CD1c-positive myeloid dendritic cell (primary cell): ENCODE results near the gene KCNK4.
A peak's percentile ranks its signal among the peaks of the same experiment; 100 is the strongest.

ENCODE experiments used
- DNase-seq: peaks from one replicate; pipeline ENCODE4 v3.0.0-alpha.2; 2016; ENCODE audit errors: extremely low spot score

Gene KCNK4

GRCh38 chr11:64253481-64253880 is 37.6 kb upstream of the KCNK4 start:
- no peak for DNase-seq

DNA sequence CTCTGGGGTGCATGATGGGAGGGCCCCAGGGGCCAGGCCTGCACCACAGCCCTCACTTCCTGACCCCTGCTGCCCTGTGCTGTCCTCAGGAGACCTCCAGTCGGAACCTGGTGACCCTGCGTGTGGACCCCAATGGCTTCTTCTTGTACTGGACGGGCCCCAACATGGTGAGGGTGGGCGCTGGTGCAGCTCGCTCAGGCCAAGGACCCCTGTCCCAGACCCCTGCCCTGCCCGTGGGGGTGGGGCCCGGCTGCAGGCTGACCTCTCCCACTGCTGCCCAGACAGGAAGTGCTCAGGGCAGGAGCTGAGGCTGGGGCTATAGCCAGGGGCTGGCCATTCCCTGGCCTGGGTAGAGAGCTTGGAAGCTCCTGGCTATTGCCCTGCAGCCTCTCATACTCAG is 36.8 kb upstream of the KCNK4 start:
- DNase-seq: no peak

DNA sequence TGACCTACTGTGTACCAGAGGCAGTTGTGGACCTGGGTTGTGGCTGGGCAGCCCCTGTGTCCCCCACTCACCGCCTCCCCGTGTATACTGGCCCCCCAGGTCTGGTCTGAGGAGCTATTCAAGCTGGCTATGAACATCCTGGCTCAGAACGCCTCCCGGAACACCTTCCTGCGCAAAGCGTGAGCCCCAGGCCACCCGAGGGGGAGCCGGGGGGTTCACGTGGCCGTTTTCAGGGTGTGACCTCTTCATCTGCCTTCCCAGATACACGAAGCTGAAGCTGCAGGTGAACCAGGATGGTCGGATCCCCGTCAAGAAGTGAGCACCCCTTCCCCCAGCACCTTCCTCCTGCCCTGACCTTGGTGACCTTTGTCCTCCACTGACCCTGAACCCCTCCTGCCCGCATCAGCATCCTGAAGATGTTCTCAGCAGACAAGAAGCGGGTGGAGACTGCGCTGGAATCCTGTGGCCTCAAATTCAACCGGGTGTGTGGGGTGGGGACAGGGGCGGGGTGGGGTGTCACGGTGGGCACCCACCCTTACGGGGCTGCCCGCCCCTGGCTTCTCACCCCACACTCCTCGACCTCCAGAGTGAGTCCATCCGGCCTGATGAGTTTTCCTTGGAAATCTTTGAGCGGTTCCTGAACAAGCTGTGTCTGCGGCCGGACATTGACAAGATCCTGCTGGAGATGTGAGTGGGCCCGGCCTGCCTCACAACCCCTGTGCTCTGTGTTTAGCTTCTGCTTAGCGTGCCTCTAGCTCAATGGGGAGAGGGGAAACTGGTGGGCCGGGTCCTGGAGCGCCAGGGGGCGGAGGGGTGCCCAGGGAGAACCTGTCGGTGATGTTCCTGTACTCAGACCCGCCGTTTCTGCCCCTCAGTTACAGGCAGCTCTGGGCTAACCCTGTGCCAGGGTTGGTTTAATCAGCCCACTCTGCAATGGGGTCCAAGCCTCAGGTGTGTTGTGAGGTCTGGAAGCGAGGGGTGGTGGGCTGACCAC is 35.7 kb upstream of the KCNK4 start:
- no peak for DNase-seq

- DNase-seq: no peak
Measured at GRCh38 chr11:64256300-64256699, 34.8 kb upstream of the KCNK4 start.

- DNase-seq: no peak
Measured at GRCh38 chr11:64258356-64258755, 32.7 kb upstream of the KCNK4 start.

GRCh38 chr11:64258946-64259532 is 32.1 kb upstream of the KCNK4 start:
- DNase-seq: no peak

DNA sequence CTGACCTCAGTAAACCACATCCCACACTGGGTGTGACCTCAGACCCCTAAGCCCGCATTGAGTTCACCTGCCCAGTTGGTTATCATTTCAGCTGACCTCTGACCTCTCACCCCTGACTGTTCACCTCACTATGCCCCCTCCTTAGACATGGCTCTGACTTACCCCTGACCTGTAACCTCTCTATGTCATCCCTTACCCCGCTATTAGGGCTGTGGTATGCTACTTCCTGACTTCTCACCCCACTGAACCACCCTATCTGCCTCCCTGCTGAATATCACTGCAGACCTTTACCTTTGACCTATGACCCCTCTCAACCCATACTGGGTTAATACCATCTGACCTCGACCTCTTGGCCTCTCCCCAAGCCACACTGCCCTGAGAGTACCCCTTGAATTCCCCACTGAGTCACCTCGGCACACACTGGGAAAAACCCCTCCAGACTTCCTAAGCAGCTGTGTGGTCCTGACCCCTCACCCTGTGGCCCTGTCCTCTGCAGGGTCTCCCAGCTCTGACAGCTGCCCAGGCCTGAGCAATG is 31.5 kb upstream of the KCNK4 start:
- DNase-seq: no peak

DNA sequence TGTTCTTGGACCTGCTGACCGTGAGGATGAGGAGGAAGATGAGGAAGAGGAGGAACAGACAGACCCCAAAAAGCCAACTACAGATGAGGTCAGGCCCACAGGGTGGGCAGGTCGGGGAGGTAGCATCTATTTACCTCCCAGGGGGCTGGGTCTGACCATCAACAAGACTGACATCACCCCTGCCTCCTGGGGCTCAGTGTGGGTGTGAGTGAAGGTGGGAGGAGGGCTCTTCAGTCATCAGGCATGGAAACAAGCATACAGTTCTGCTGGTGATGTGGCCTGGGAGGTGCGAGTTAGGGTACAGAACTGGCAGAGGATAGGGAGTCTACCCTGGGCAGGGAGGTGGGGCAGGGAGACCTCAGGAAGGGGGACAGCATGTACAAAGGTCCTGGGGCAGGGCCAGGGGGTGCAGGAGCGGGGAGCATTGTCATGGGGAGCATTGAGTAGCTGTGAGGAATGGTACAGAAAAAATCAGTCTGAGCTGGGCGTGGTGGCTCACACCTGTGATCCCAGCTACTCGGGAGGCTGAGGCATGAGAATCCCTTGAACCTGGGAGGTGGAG is 30.9 kb upstream of the KCNK4 start:
- DNase-seq: no peak

GRCh38 chr11:64261556-64262080 is 29.5 kb upstream of the KCNK4 start:
- DNase-seq: no peak

DNA sequence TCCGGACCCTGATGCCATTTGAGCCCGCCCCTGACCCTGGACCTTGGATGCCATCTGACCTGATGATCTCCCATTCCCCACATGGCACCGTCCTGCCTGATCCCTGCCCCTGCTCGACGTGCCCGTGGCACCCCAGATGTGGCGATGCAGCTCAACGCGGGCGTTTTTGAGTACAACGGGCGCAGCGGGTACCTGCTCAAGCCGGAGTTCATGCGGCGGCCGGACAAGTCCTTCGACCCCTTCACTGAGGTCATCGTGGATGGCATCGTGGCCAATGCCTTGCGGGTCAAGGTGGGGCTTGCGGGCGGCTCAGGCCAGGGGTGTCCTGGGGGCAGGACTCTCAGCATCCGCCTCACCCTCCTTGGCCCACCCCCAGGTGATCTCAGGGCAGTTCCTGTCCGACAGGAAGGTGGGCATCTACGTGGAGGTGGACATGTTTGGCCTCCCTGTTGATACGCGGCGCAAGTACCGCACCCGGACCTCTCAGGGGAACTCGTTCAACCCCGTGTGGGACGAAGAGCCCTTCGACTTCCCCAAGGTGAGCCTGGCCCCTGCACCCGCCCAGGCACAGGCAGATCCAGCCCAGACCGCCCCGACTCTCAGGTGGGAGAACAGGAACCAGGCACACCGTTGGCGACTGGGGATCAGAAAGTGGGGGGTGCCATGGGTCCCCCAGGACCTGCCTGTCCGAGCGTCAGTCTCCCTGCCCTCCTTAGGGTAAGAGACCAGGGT is 28.7 kb upstream of the KCNK4 start:
- no peak for DNase-seq

- no peak for DNase-seq
Measured at GRCh38 chr11:64263021-64263946, 27.8 kb upstream of the KCNK4 start.

- DNase-seq: no peak
Measured at GRCh38 chr11:64263947-64264317, 27.2 kb upstream of the KCNK4 start.

GRCh38 chr11:64264371-64264852 is 26.7 kb upstream of the KCNK4 start:
- no peak for DNase-seq

DNA sequence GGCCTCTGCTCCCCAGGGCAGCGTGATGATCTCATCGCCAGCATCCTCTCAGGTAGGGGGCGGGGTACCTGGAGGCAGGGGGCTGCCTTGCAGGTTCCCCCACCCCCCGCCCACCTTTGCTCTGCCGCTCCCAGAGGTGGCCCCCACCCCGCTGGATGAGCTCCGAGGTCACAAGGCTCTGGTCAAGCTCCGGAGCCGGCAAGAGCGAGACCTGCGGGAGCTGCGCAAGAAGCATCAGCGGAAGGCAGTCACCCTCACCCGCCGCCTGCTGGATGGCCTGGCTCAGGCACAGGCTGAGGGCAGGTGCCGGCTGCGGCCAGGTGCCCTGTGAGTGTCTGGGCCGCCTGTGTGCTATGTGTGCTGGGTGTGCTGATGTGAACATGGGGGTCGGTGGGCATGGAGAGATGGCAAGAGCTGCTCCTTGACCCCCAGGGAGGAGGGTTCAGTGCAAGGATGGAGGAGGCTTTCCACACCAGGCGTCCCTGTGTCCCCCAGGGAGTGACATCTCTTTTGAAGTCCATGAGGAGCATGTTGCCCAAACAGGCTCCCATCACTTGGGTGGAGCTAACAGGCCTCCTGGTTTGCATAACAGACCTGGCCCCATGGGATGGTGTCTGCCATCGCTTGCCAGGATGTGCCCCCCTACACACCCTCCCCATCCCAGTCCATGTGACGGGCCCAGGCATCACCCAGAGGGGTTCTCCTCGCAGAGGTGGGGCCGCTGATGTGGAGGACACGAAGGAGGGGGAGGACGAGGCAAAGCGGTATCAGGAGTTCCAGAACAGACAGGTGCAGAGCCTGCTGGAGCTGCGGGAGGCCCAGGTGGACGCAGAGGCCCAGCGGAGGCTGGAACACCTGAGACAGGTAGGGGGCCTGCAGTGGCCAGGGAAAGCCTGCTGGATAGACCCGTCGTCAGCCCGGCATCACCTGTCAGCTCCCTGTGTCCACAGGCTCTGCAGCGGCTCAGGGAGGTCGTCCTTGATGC is 25.6 kb upstream of the KCNK4 start:
- DNase-seq: no peak

GRCh38 chr11:64266339-64266738 is 24.8 kb upstream of the KCNK4 start:
- no peak for DNase-seq

DNA sequence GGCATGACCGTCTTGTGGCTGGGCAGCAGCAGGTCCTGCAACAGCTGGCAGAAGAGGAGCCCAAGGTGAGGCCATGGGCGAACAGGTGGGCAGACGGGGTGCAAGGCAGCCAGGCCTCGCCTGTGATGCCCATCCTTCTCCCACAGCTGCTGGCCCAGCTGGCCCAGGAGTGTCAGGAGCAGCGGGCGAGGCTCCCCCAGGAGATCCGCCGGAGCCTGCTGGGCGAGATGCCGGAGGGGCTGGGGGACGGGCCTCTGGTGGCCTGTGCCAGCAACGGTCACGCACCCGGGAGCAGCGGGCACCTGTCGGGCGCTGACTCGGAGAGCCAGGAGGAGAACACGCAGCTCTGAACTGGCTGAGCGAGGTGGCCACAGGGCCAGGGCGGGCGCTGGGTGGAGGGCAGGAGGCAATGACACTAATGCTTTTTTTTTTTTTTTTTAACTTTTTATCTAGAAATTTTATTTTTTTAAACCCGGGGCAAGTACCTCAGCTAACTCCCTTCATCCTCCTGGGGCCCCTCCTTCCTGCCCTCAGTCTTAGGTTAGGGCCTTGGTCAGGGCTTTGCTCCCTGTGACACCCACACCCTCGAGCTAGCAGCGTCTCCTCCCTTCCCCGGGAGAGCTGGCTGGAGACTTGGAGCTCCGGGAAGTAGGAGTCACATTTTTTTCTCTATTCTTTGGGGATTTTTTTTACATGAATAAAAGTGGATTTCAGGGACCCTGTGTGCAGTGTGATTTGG is 23.7 kb upstream of the KCNK4 start:
- DNase-seq: no peak

GRCh38 chr11:64268025-64268892 is 22.8 kb upstream of the KCNK4 start:
- peak; percentile 50 for DNase-seq
